SK-N-SH treated with all-trans-retinoic acid at 6 μM for 48 hours (cell line): Measurements from ENCODE around the gene CSF2.

ENCODE experiments used
- CSDC2 ChIP-seq: fragments of 250-450 bp; sonication (Bioruptor Pico); IDR thresholded peaks from 2 replicates; pipeline ENCODE4 v1.5.0; 2020; ENCODE audit warnings: mild to moderate bottlenecking, moderate library complexity
- GLIS3 ChIP-seq: fragments of 250-450 bp; sonication (Bioruptor Pico); IDR thresholded peaks from 2 replicates; pipeline ENCODE4 v1.5.0; 2020; ENCODE audit warnings: mild to moderate bottlenecking, moderate library complexity
- PATZ1 ChIP-seq: fragments of 250-450 bp; sonication (Bioruptor Pico); IDR thresholded peaks from 2 replicates; pipeline ENCODE4 v1.8.0; 2020; ENCODE audit warnings: mild to moderate bottlenecking, moderate library complexity, borderline replicate concordance
- TCF4 ChIP-seq: fragments of 250-450 bp; sonication (Bioruptor Pico); IDR thresholded peaks from 2 replicates; pipeline ENCODE4 v1.8.0; 2021; ENCODE audit warnings: mild to moderate bottlenecking, moderate library complexity, borderline replicate concordance
- ZNF70 ChIP-seq: fragments of 450-650 bp; formaldehyde crosslinking; IDR thresholded peaks from 2 replicates; pipeline ENCODE4 v1.5.0; 2020; ENCODE audit warnings: mild to moderate bottlenecking, moderate library complexity
- TF ChIP-seq, protein P1 (sequence below): fragments of 250-450 bp; sonication (Bioruptor Pico); IDR thresholded peaks from 2 replicates; pipeline ENCODE4 v1.5.1; 2020; ENCODE audit warnings: low read depth, mild to moderate bottlenecking, moderate library complexity
- TF ChIP-seq, protein P2 (sequence below): fragments of 250-450 bp; sonication (Bioruptor Pico); IDR thresholded peaks from 2 replicates; pipeline ENCODE4 v1.8.0; 2021; ENCODE audit warnings: low read depth, mild to moderate bottlenecking, moderate library complexity, borderline replicate concordance

- TF ChIP-seq CSDC2 (CRISPR knock-in tag) (no peak), ZNF70 (CRISPR knock-in tag) (no peak), TCF4 (CRISPR knock-in tag) (no peak), PATZ1 (CRISPR knock-in tag) (no peak), GLIS3 (CRISPR knock-in tag) (no peak)
- TF ChIP-seq, protein P1, sequence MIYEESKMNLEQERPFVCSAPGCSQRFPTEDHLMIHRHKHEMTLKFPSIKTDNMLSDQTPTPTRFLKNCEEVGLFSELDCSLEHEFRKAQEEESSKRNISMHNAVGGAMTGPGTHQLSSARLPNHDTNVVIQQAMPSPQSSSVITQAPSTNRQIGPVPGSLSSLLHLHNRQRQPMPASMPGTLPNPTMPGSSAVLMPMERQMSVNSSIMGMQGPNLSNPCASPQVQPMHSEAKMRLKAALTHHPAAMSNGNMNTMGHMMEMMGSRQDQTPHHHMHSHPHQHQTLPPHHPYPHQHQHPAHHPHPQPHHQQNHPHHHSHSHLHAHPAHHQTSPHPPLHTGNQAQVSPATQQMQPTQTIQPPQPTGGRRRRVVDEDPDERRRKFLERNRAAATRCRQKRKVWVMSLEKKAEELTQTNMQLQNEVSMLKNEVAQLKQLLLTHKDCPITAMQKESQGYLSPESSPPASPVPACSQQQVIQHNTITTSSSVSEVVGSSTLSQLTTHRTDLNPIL (CRISPR knock-in tag), result no peak
- TF ChIP-seq, protein P2, sequence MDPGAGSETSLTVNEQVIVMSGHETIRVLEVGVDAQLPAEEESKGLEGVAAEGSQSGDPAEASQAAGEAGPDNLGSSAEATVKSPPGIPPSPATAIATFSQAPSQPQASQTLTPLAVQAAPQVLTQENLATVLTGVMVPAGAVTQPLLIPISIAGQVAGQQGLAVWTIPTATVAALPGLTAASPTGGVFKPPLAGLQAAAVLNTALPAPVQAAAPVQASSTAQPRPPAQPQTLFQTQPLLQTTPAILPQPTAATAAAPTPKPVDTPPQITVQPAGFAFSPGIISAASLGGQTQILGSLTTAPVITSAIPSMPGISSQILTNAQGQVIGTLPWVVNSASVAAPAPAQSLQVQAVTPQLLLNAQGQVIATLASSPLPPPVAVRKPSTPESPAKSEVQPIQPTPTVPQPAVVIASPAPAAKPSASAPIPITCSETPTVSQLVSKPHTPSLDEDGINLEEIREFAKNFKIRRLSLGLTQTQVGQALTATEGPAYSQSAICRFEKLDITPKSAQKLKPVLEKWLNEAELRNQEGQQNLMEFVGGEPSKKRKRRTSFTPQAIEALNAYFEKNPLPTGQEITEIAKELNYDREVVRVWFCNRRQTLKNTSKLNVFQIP (CRISPR knock-in tag), result no peak
These were observed 19.4 kb upstream of the CSF2 start for GRCh38 chr5:132054031-132054696.
